Pons (tissue), 1 donor: ENCODE results near the gene ATP6V1A.

ENCODE experiments used
- DNase-seq: peaks from one replicate; pipeline ENCODE4 v3.0.0-alpha.2; 2016; ENCODE audit warnings: low spot score

Gene ATP6V1A

GRCh38 chr3:113746548-113747282 is at the start of gene ATP6V1A:
Gene ATP6V1A (plus strand): TSS chr3:113747035. CDS start chr3:113778754, 31,719 bp downstream.
- DNase-seq, result peak; percentile 98

GRCh38 chr3:113697500-113698090 is 49.2 kb upstream of the ATP6V1A start:
- peak; percentile 55 for DNase-seq

- no peak for DNase-seq
These were observed 48.6 kb upstream of the ATP6V1A start for GRCh38 chr3:113698213-113698742.

GRCh38 chr3:113698956-113699355 is 47.9 kb upstream of the ATP6V1A start:
- DNase-seq, result no peak

- no peak for DNase-seq
These were observed 39.0 kb upstream of the ATP6V1A start for GRCh38 chr3:113707835-113708234.

- peak; percentile 32 for DNase-seq
These were observed 34.7 kb upstream of the ATP6V1A start for GRCh38 chr3:113712129-113712528.

- no peak for DNase-seq
These were observed 32.1 kb upstream of the ATP6V1A start for GRCh38 chr3:113714702-113715101.

- no peak for DNase-seq
These were observed 29.5 kb upstream of the ATP6V1A start for GRCh38 chr3:113717308-113717707.

GRCh38 chr3:113717818-113718217 is 29.0 kb upstream of the ATP6V1A start:
- DNase-seq, result no peak

- DNase-seq, result no peak
These were observed 27.5 kb upstream of the ATP6V1A start for GRCh38 chr3:113719294-113719693.

GRCh38 chr3:113719758-113720157 is 27.1 kb upstream of the ATP6V1A start:
- DNase-seq, result no peak

GRCh38 chr3:113721636-113722035 is 25.2 kb upstream of the ATP6V1A start:
- DNase-seq, result no peak

- no peak for DNase-seq
These were observed 18.2 kb upstream of the ATP6V1A start for GRCh38 chr3:113728661-113729060.

GRCh38 chr3:113730550-113730949 is 16.3 kb upstream of the ATP6V1A start:
- DNase-seq, result no peak

- DNase-seq, result no peak
These were observed 15.1 kb upstream of the ATP6V1A start for GRCh38 chr3:113731694-113732093.

GRCh38 chr3:113736548-113737089 is 10.2 kb upstream of the ATP6V1A start:
- DNase-seq, result peak; percentile 72

GRCh38 chr3:113741086-113741485 is 5.7 kb upstream of the ATP6V1A start:
- no peak for DNase-seq

- no peak for DNase-seq
These were observed 5.2 kb upstream of the ATP6V1A start for GRCh38 chr3:113741620-113742019.

GRCh38 chr3:113743006-113743630 is 3.7 kb upstream of the ATP6V1A start:
- DNase-seq, result no peak

GRCh38 chr3:113744941-113745755 is 1.7 kb upstream of the ATP6V1A start:
- DNase-seq, result peak; percentile 87

- peak; percentile 94 for DNase-seq
These were observed 883 bp upstream of the ATP6V1A start, which contains the start of gene NAA50 for GRCh38 chr3:113745756-113746547. Gene NAA50 (minus strand): TSS chr3:113746249. CDS start chr3:113745949, 300 bp downstream.
